ENCODE data around the gene FAM204A.

Gene FAM204A

GRCh38 chr10:118373786-118374185, 31.7 kb upstream of the FAM204A start:
- H4K20me1 ChIP-seq (ENCODE audit: insufficient read depth): no peaks in the 10 kb centered on the region
- no peaks in the 10 kb centered on the region for H3K4me1 ChIP-seq (ENCODE audit: low read depth, poor library complexity, severe bottlenecking)
- H3K4me3 ChIP-seq (IDR thresholded peaks at IDR 0.05; ENCODE audit: insufficient read depth, low read depth, low read length): no peak overlapping the region
- no peak overlapping the region for H3K27ac ChIP-seq
- H3K4me2 ChIP-seq: no peak overlapping the region
- H3K27me3 ChIP-seq (ENCODE audit: insufficient read depth, low read depth): no peaks in the 10 kb centered on the region; the same call in 1 of the 2 replicates
- no peak overlapping the region for H3K9ac ChIP-seq
- TF ChIP-seq, protein P1, sequence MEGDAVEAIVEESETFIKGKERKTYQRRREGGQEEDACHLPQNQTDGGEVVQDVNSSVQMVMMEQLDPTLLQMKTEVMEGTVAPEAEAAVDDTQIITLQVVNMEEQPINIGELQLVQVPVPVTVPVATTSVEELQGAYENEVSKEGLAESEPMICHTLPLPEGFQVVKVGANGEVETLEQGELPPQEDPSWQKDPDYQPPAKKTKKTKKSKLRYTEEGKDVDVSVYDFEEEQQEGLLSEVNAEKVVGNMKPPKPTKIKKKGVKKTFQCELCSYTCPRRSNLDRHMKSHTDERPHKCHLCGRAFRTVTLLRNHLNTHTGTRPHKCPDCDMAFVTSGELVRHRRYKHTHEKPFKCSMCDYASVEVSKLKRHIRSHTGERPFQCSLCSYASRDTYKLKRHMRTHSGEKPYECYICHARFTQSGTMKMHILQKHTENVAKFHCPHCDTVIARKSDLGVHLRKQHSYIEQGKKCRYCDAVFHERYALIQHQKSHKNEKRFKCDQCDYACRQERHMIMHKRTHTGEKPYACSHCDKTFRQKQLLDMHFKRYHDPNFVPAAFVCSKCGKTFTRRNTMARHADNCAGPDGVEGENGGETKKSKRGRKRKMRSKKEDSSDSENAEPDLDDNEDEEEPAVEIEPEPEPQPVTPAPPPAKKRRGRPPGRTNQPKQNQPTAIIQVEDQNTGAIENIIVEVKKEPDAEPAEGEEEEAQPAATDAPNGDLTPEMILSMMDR (conservative IDR thresholded peaks at IDR 0.05; ENCODE audit: low read depth, low read length): no peak
- H2AFZ ChIP-seq (ENCODE audit: low read depth): no peak overlapping the region
- no peaks in the 10 kb centered on the region for H3K79me2 ChIP-seq (ENCODE audit: insufficient read depth, low read depth)
- no peaks in the 10 kb centered on the region for H3K36me3 ChIP-seq (ENCODE audit: insufficient read depth)

DNA sequence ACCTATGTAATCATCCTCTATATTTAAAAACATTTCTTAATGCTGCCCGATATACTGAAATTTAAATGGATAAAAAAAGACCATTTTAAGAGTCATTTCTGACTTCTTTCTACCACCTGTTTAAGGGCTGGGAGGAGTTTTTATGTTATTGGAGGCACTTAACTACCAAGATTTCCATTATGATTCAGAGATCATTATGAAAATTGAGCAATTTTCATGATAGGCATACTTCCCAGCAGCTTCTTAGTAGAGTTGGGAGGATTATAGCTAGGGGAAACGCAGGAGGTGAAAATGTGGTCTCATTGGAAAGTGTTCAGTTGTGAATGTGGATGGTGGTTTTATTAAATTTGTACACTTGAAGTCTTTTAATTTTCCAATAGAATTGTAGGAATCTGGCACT, 28.4 kb upstream of the FAM204A start:
- Histone ChIP-seq H3K4me3 (IDR thresholded peaks at IDR 0.05; ENCODE audit: insufficient read depth, low read depth, low read length) (no peak overlapping the region), H3K79me2 (ENCODE audit: insufficient read depth, low read depth) (no peaks in the 10 kb centered on the region), H3K27me3 (ENCODE audit: insufficient read depth, low read depth) (no peaks in the 10 kb centered on the region; the same call in 1 of the 2 replicates), H3K4me2 (no peak overlapping the region), H3K27ac (no peak overlapping the region), H4K20me1 (ENCODE audit: insufficient read depth) (no peaks in the 10 kb centered on the region), H3K4me1 (ENCODE audit: low read depth, poor library complexity, severe bottlenecking) (no peaks in the 10 kb centered on the region), H3K9ac (no peak overlapping the region), H3K36me3 (ENCODE audit: insufficient read depth) (no peaks in the 10 kb centered on the region), H2AFZ (ENCODE audit: low read depth) (no peak overlapping the region)
- TF ChIP-seq, protein P1 (conservative IDR thresholded peaks at IDR 0.05; ENCODE audit: low read depth, low read length): no peak

DNA sequence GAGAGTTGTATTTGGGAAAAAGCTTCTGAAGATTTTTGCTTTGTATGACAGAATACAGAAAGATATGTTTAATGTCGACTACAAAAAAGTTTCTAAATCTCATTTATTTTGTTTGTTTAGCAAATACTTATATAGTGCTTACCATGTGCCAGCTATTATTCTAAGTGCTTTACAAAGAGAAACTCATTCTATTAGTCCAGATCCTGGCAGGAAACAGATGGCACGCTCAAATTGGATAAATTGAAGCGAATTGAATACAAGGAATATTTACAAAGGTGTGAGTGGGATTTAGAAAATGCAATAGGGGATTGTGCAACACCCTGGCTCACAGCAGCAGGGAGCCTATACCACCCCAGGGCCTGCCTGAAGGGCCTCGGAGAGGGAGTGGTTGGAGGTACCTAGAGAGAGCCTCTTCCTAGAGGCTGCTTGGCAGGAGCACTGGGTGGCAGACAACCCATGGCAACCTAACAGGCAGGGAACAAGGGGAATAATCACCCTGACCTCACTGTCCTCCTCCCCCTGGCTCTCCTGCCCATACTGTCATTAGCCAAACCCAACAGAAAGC, 27.6 kb upstream of the FAM204A start:
- H3K4me1 ChIP-seq (ENCODE audit: low read depth, poor library complexity, severe bottlenecking): no peaks in the 10 kb centered on the region
- TF ChIP-seq, protein P1 (conservative IDR thresholded peaks at IDR 0.05; ENCODE audit: low read depth, low read length): no peak
- no peak overlapping the region for H3K9ac ChIP-seq
- no peaks in the 10 kb centered on the region; the same call in 1 of the 2 replicates for H3K27me3 ChIP-seq (ENCODE audit: insufficient read depth, low read depth)
- H3K27ac ChIP-seq: no peak overlapping the region
- H4K20me1 ChIP-seq (ENCODE audit: insufficient read depth): no peaks in the 10 kb centered on the region
- no peaks in the 10 kb centered on the region for H3K79me2 ChIP-seq (ENCODE audit: insufficient read depth, low read depth)
- no peaks in the 10 kb centered on the region for H3K36me3 ChIP-seq (ENCODE audit: insufficient read depth)
- no peak overlapping the region for H2AFZ ChIP-seq (ENCODE audit: low read depth)
- H3K4me3 ChIP-seq (IDR thresholded peaks at IDR 0.05; ENCODE audit: insufficient read depth, low read depth, low read length): no peak overlapping the region
- no peak overlapping the region for H3K4me2 ChIP-seq

- Histone ChIP-seq H2AFZ (ENCODE audit: low read depth) (no peak overlapping the region), H3K4me3 (IDR thresholded peaks at IDR 0.05; ENCODE audit: insufficient read depth, low read depth, low read length) (no peak overlapping the region), H3K4me1 (ENCODE audit: low read depth, poor library complexity, severe bottlenecking) (no peaks in the 10 kb centered on the region), H3K9ac (no peak overlapping the region), H3K27ac (no peak overlapping the region), H3K79me2 (ENCODE audit: insufficient read depth, low read depth) (no peaks in the 10 kb centered on the region), H3K4me2 (no peak overlapping the region), H3K36me3 (ENCODE audit: insufficient read depth) (no peaks in the 10 kb centered on the region), H3K27me3 (ENCODE audit: insufficient read depth, low read depth) (no peaks in the 10 kb centered on the region), H4K20me1 (ENCODE audit: insufficient read depth) (no peaks in the 10 kb centered on the region)
- TF ChIP-seq, protein P1 (conservative IDR thresholded peaks at IDR 0.05; ENCODE audit: low read depth, low read length): no peak
Measured at GRCh38 chr10:118365702-118366101, 23.6 kb upstream of the FAM204A start.
